ENCODE data around the gene GNPTG. TPM values are rescaled to one million over a fixed set of nuclear protein-coding genes. Genes with fewer than 3 reads are reported as not detected.

The GNPTG gene
- total and polyA plus RNA-seq, 2 of the 8 experiments (the other 6 are each of a cell fraction or from before 2014, with no cell fraction given): 26.2 to 51.2 TPM

DNA sequence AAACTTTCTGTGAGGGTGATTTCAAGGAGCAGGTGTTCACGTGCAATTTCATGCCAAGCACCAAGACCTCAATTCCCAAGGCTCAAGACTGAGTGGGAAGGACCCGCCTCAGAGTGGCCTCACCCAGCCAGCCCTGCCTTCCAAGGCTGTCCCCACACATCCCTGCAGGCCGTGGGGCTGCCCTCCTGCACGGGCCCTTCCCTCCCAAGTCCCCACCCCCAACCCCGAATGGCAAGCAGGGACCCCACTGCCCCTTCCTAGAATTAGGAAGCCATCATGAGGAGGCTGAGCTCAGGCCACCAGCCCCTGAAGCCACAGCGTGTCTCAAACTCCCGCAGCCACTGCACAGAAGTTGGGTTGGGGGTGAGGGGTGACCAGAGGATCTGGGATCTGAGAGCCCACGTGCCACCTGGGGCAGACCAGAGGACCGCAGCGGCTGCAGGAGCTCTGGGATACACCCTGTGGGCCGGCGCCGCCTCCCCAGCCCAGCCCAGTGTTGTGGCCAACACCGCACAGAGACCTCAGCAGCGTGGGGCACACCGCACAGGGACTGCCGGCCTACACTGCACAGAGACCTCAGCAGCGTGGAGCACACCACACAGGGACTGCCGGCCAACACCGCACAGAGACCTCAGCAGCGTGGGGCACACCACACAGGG lies 20.7 kb downstream of the GNPTG start:
- Histone ChIP-seq H3K4ac (replicated peaks; ENCODE audit: insufficient read length, low read depth, low read length) (no peak overlapping the region), H3K18ac (ENCODE audit: extremely low read depth, low read length) (no peak overlapping the region), H3K79me1 (ENCODE audit: low read depth, low read length) (peaks cover 9% of the 10 kb centered on the region), H3K9ac (replicated peaks in 1 of 4; ENCODE audit: extremely low read depth in 1 of 4, low read depth in 3 of 4, low read length in 3 of 4) (no peak overlapping the region), H3K56ac (replicated peaks; ENCODE audit: insufficient read length, low read depth, low read length) (no peak overlapping the region), H4K20me1 (replicated peaks in 1 of 2; ENCODE audit: control insufficient read depth in 1 of 2, insufficient read depth in 2 of 2, low read length in 2 of 2) (peaks cover 3 to 13% of the 10 kb centered on the region in 2 experiments), H2BK12ac (ENCODE audit: low read depth, low read length) (no peak overlapping the region), H2BK15ac (ENCODE audit: low read length) (no peak overlapping the region), H3K27ac (ENCODE audit: low read depth, low read length) (no peak overlapping the region), H4K91ac (replicated peaks; ENCODE audit: insufficient read length, low read length) (no peak overlapping the region), H2AK5ac (ENCODE audit: low read depth, low read length) (no peak overlapping the region), H2BK20ac (ENCODE audit: low read length) (no peak overlapping the region), H4K5ac (ENCODE audit: insufficient read length, low read depth, low read length) (no peak overlapping the region), H3K9me3 (ENCODE audit: insufficient read depth in 2 of 2, low read depth in 1 of 2, low read length in 1 of 2) (no peaks in the 10 kb centered on the region), H3K23me2 (ENCODE audit: low read depth, low read length) (no peaks in the 10 kb centered on the region), H3K27me3 (replicated peaks in 1 of 4; ENCODE audit: control insufficient read depth in 3 of 4, extremely low read depth in 1 of 4, insufficient read depth in 3 of 4, low read length in 3 of 4) (no peaks in the 10 kb centered on the region), H3K23ac (ENCODE audit: insufficient read length) (no peak overlapping the region), H2BK120ac (replicated peaks; ENCODE audit: low read depth, low read length) (no peak overlapping the region), H3K14ac (ENCODE audit: insufficient read length) (no peak overlapping the region), H3K4me2 (ENCODE audit: insufficient read depth in 1 of 2, low read depth in 2 of 2, low read length in 2 of 2) (no peak overlapping the region), H2AFZ (ENCODE audit: low read length) (no peak overlapping the region), H3K79me2 (ENCODE audit: control insufficient read depth in 1 of 2, insufficient read depth in 2 of 2, low read length in 2 of 2) (peaks cover 0 to 3% of the 10 kb centered on the region in 2 experiments; a peak in 1 of 4 replicates), H2BK5ac (ENCODE audit: low read depth, low read length) (no peak overlapping the region), H3K4me3 (ENCODE audit: extremely low read depth in 1 of 4, insufficient read depth in 2 of 4, low read depth in 3 of 4, low read length in 4 of 4) (no peak overlapping the region), H4K8ac (ENCODE audit: extremely low read depth, insufficient read depth, low read length) (no peak overlapping the region), H3K4me1 (replicated peaks in 1 of 4; ENCODE audit: control insufficient read depth in 3 of 4, insufficient read depth in 4 of 4, low read length in 3 of 4) (no peaks in the 10 kb centered on the region), H3K36me3 (ENCODE audit: control insufficient read depth in 2 of 4, insufficient read depth in 4 of 4, low read length in 3 of 4) (peaks cover 0 to 20% (median 0%) of the 10 kb centered on the region in 4 experiments; a peak in 2 of 8 replicates)
- WGBS, 2 experiments (ENCODE audit: extremely low coverage in 1 of 2, insufficient coverage in 1 of 2, insufficient read length in 1 of 2, insufficient replicate concordance in 2 of 2, low coverage in 1 of 2, low lambda C conversion rate in 2 of 2, missing lambda C conversion rate in 1 of 2): 97% methylated on average over 11 of the region's 21 CpGs; no CpG with 5 or more reads in 1 of the 2 experiments
- no peak for DNase-seq (ENCODE audit: low read depth in 1 of 2, low spot score in 2 of 2)
- ChIA-PET CTCF (ENCODE audit: partially characterized antibody) (interaction anchor here (0.6 to 2.3 kb wide), 7 partner anchors 10 to 178 kb away, joined by 3 to 10 read pairs (median 4); no protein-coding TSS in a partner anchor), POLR2A (ENCODE audit: partially characterized antibody) (interaction anchor here (1.1 kb wide), 1 partner anchor 10 kb away, joined by 3 read pairs; no protein-coding TSS in a partner anchor)
- FAIRE-seq: no peak
- TF ChIP-seq PHF8 (conservative IDR thresholded peaks at IDR 0.05; ENCODE audit: low read depth, low read length) (no peak), POLR2A (IDR thresholded peaks at IDR 0.05; ENCODE audit: control extremely low read depth in 1 of 2, low read depth in 2 of 2, low read length in 2 of 2) (no peak), TCF12 (IDR thresholded peaks at IDR 0.05; ENCODE audit: low read depth, low read length) (no peak), RAD21 (IDR thresholded peaks at IDR 0.05 in 1 of 2, conservative IDR thresholded peaks at IDR 0.05 in 1 of 2; ENCODE audit: low read depth in 2 of 2, low read length in 2 of 2) (no peak), KDM1A (IDR thresholded peaks at IDR 0.05; ENCODE audit: borderline replicate concordance, low read length) (no peak), SP1 (IDR thresholded peaks at IDR 0.05; ENCODE audit: low read depth, low read length) (no peak), GABPA (IDR thresholded peaks at IDR 0.05; ENCODE audit: borderline replicate concordance, insufficient read depth, low read length) (no peak), SP4 (IDR thresholded peaks at IDR 0.05; ENCODE audit: low read length) (no peak), CHD2 (IDR thresholded peaks at IDR 0.05; ENCODE audit: low read length) (no peak), SRF (IDR thresholded peaks at IDR 0.05; ENCODE audit: low read depth, low read length) (no peak), CBX5 (IDR thresholded peaks at IDR 0.05; ENCODE audit: low read depth, low read length) (no peak), EGR1 (IDR thresholded peaks at IDR 0.05; ENCODE audit: borderline replicate concordance, low read depth, low read length) (no peak)
- TF ChIP-seq, protein P1, sequence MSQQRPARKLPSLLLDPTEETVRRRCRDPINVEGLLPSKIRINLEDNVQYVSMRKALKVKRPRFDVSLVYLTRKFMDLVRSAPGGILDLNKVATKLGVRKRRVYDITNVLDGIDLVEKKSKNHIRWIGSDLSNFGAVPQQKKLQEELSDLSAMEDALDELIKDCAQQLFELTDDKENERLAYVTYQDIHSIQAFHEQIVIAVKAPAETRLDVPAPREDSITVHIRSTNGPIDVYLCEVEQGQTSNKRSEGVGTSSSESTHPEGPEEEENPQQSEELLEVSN (IDR thresholded peaks at IDR 0.05): no peak
